Lower leg skin (tissue), 4 donors: Measurements from ENCODE around the gene SMAP2. TPM values are rescaled to one million over a fixed set of nuclear protein-coding genes. Genes with fewer than 3 reads are reported as not detected.

Experiments
- DNase-seq, 2 donors: peaks; one replicate each; pipeline ENCODE4 v3.0.0-alpha.2; 2019; ENCODE audit warnings: low spot score in 2 of 2
- H3K4me3 ChIP-seq: fragments of 200-600 bp; sonication (generic); 2 replicates; pipeline ENCODE4 v1.5.1; 2017; ENCODE audit warnings: mild to moderate bottlenecking, low read depth; ENCODE audit not compliant: poor library complexity, severe bottlenecking
- POLR2A ChIP-seq, 2 donors: fragments of 450-650 bp; IDR thresholded peaks; one replicate each; pipeline ENCODE4 v1.6.1; 2016 to 2017; ENCODE audit warnings: antibody characterized with exemption in 2 of 2, mild to moderate bottlenecking in 1 of 2, moderate library complexity in 1 of 2
- WGBS, 2 donors: methylation state at CpG; one replicate each; pipeline ENCODE4 v1.1.5; 2018; 5-methylcytosine and 5-hydroxymethylcytosine counted together
- intact Hi-C: fragments of 100-400 bp; cut with DNase I; formaldehyde crosslinking; loops from one replicate; pipeline ENCODE4 v1.15.0; 2023; ENCODE audit warnings: low total_unique reads
- total RNA-seq, 4 donors: library from RNA; depleted of rRNA; stranded (reverse); fragments of >200 nt; gene quantifications; one replicate each; pipeline ENCODE4 v1.1.0, GENCODE V29; 2016
- TF ChIP-seq, protein P1 (sequence below), 3 donors: fragments of 450-650 bp; IDR thresholded peaks; one replicate each; pipeline ENCODE4 v1.5.1; 2016; ENCODE audit warnings: antibody characterized with exemption in 3 of 3, mild to moderate bottlenecking in 3 of 3, moderate library complexity in 2 of 3

Gene SMAP2
- total RNA-seq, 4 donors from 2014 or later = 34.2 to 69.5 (median 43.7) TPM

DNA sequence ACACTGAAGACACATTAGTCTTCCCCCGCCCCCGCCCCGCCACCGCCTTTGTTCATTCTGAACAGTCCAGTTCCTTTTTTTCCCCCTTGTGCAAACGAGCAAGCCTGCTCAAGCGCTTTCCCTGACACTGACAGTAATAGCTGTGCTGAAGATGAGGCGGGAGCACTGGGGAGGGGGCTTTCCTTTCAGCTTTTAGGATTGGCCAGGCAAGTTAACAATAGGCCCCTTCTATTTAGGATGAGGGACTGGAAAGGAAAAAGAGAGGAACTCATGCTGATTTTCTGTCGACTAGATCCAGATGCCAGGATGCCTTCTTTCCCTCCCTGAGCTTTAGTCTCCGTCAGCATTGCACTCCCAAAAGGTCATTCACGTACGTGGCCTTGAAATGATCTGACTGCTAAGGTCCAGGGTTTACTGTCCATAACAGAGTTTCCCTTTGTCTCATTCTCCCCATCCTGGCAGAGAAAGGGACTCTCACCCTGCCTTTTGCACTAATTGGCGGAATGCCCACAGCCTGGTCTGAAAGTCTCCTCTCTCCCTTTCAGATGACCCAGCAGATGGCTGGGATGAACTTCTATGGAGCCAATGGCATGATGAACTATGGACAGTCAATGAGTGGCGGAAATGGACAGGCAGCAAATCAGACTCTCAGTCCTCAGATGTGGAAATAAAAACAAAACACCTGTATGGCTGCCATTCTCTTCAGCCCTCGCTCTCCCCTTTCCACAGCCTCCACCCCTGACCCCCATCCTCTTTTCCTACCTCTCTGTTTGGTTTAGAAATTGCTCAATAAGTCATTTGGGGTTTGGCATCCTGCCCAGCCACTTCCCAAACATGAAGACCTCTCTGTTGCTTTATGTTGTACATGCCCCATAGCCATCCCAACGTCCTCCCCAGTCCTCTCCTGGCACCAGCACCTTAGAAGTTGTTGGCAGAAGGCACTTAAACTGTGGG lies 48.2 kb downstream of the SMAP2 start:
- intact Hi-C loops = no loop called here
- TF ChIP-seq, protein P1, sequence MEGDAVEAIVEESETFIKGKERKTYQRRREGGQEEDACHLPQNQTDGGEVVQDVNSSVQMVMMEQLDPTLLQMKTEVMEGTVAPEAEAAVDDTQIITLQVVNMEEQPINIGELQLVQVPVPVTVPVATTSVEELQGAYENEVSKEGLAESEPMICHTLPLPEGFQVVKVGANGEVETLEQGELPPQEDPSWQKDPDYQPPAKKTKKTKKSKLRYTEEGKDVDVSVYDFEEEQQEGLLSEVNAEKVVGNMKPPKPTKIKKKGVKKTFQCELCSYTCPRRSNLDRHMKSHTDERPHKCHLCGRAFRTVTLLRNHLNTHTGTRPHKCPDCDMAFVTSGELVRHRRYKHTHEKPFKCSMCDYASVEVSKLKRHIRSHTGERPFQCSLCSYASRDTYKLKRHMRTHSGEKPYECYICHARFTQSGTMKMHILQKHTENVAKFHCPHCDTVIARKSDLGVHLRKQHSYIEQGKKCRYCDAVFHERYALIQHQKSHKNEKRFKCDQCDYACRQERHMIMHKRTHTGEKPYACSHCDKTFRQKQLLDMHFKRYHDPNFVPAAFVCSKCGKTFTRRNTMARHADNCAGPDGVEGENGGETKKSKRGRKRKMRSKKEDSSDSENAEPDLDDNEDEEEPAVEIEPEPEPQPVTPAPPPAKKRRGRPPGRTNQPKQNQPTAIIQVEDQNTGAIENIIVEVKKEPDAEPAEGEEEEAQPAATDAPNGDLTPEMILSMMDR (IDR thresholded peaks at IDR 0.05) = peak in 1 of 3 donors; percentile 42
- TF ChIP-seq POLR2A (IDR thresholded peaks at IDR 0.05) = no peak
- no peak overlapping the region for H3K4me3 ChIP-seq
- no peak for DNase-seq
- WGBS, 2 donors = 70 to 76% methylated on average over 15 of the region's 15 CpGs

DNA sequence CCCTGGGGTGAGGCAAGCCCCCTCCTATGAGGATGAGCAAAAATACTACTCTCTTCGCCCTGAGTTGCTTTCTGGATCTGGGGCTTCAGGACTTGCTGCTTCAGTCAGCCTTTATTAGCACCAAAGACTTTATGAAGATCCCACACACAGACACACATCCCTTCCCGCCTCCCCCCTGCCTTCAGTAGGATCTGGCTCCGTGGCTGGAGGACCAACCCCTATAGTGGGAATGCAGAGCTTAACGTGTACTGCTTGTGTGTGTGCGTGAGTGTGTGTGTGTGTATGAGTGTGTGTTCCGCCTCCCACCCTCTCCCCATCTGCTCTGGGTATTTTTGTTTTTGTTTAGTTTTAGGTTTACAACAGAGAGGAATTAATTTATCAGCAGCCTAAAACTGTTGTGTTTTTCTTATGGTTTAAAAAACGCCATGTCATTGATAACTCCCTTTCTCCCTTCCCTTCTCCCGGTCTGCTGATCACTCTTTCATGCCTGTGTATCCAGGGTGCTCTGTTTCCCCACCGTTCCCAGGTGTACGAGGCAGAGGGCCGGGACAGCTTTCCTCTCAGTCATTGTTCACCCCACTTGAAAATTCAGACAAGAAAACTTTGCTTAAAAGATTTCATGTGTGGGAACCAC lies 49.2 kb downstream of the SMAP2 start:
- intact Hi-C loops = no loop called here
- no peak overlapping the region for H3K4me3 ChIP-seq
- TF ChIP-seq, protein P1 (IDR thresholded peaks at IDR 0.05) = no peak
- TF ChIP-seq POLR2A (IDR thresholded peaks at IDR 0.05) = no peak
- WGBS, 2 donors = 85 to 90% methylated on average over 11 of the region's 11 CpGs
- no peak for DNase-seq

DNA sequence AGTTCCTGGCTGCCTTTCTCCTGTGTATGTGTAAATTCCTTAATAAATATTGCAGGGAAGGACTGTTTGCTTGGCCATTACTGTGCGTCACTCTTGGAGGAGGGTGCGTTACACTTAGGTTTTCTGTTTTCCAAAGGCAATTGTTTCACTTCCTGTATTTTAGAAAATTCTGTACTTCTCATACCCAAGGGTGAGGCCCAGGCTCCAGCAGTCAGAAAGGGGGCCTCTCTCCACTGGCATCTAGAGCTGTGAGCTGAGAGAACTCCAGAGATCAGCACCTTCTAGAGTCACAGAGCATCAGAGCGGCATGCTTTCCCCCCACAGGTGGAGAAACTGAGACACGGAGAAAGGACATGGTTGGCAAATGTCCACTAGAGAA lies 49.7 kb downstream of the SMAP2 start:
- WGBS, 2 donors = 89% methylated on average over 4 of the region's 4 CpGs
- no peak for TF ChIP-seq POLR2A (IDR thresholded peaks at IDR 0.05)
- TF ChIP-seq, protein P1 (IDR thresholded peaks at IDR 0.05) = no peak
- DNase-seq = no peak
- intact Hi-C loops = no loop called here
- no peak overlapping the region for H3K4me3 ChIP-seq

DNA sequence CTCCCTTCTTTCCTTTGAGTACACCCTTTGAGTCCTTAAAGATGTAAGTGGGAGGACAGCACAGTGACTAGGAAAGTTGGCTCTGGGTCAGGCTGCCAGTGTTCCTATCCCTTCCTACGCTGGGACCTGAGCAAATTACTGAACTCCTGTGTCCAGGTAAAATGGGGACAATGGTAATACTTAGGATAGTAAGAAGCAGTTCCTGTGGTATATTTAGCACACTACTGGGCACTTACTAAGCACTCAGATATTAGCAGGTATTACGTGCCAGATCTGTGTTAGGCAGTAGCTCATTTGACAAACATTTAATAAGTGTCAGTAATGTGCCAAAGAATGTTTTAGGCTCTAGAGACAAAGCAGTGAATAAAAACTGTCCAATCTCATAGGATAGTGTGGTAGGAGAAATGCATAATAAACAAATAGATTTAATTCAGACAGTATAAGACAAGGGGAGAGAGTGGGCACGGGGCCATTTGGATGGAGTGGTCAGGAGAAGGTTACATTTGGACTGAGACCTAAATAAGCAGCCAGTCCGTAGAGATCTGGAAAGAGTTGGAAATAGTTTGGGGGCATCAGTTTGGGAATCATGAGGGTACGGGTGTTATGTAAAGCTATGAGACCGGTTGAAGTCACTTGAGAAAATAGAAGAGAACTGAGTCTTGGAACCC lies 50.6 kb downstream of the SMAP2 start:
- H3K4me3 ChIP-seq = no peak overlapping the region
- no peak for DNase-seq
- WGBS, 2 donors = 92 to 95% methylated on average over 6 of the region's 6 CpGs
- intact Hi-C loops = no loop called here
- TF ChIP-seq, protein P1 (IDR thresholded peaks at IDR 0.05) = no peak
- no peak for TF ChIP-seq POLR2A (IDR thresholded peaks at IDR 0.05)

DNA sequence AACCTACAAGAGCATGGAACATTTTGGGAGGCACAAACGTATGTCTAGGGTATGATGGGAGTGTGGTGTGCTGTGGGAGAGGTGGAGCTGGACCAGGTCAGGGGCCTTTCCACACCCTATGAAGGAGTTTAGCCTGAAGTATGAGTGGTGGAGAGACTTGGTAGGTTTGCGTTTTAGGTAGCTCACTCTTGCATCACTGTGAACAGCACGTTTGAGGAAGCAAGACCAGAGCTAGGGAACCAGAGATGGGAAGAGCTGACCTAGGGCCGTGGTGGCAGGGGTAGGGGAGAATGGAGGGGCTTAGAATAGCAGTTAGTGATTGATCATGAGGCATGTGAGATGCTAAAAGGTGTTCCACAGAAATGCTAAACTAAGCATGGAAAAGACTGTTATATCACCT lies 51.7 kb downstream of the SMAP2 start:
- no peak overlapping the region for H3K4me3 ChIP-seq
- WGBS, 2 donors = 60 to 73% methylated on average over 4 of the region's 4 CpGs
- intact Hi-C loops = no loop called here
- TF ChIP-seq POLR2A (IDR thresholded peaks at IDR 0.05) = no peak
- TF ChIP-seq, protein P1 (IDR thresholded peaks at IDR 0.05) = no peak
- no peak for DNase-seq
